ENCODE data around the gene PDE8B. TPM values are rescaled to one million over a fixed set of nuclear protein-coding genes. Genes with fewer than 3 reads are reported as not detected.

Gene PDE8B
- total RNA-seq, 1 experiment from 2014 or later, result 0.17 TPM

- TF ChIP-seq TCF7L2 (IDR thresholded peaks at IDR 0.05; ENCODE audit: borderline replicate concordance, extremely low read depth, insufficient read depth, insufficient read length), result no peak
- no peak for TF ChIP-seq CTCF (IDR thresholded peaks at IDR 0.05 in 2 of 3, conservative IDR thresholded peaks at IDR 0.05 in 1 of 3; ENCODE audit: borderline replicate concordance in 1 of 3, insufficient read depth in 1 of 3, low read depth in 2 of 3, low read length in 2 of 3)
- TF ChIP-seq EGR1 (IDR thresholded peaks at IDR 0.05; ENCODE audit: low read depth), result no peak
These were observed 10.6 kb downstream of the PDE8B start (continued) for GRCh38 chr5:77221115-77221514.

- BruUV-seq (replicated peaks), result no TSS peak
- intact Hi-C loops (cut with micrococcal nuclease), result loop anchor here (10.0 kb wide), 1 partner anchor 158 kb away; no protein-coding TSS in a partner anchor
- no peaks in the 10 kb centered on the region for H3K9me3 ChIP-seq (ENCODE audit: control insufficient read depth in 1 of 2, insufficient read depth in 1 of 2, low read depth in 1 of 2, low read length in 2 of 2)
- H3K27ac ChIP-seq (ENCODE audit: low read depth, low read length), result no peak overlapping the region
- no peak overlapping the region for H3K4me3 ChIP-seq (replicated peaks in 1 of 2; ENCODE audit: low read depth in 1 of 2, low read length in 2 of 2)
- no peaks in the 10 kb centered on the region for H3K27me3 ChIP-seq (ENCODE audit: insufficient read depth, low read length)
- no peak overlapping the region for H3K9ac ChIP-seq (ENCODE audit: low read length)
- CTCF ChIA-PET, result no interaction called here
- POLR2A ChIA-PET, result no interaction called here
- ATAC-seq (no peak), DNase-seq (ENCODE audit: low read depth, low spot score) (no peak)
- no peak overlapping the region for H3K4me2 ChIP-seq (ENCODE audit: low read length)
- no peaks in the 10 kb centered on the region for H3K4me1 ChIP-seq (ENCODE audit: control insufficient read depth in 1 of 2, insufficient read depth in 2 of 2, low read length in 2 of 2)
- no peaks in the 10 kb centered on the region for H3K36me3 ChIP-seq (ENCODE audit: control insufficient read depth in 1 of 2, insufficient read depth in 2 of 2, low read length in 2 of 2)
- RAD21 ChIA-PET (ENCODE audit: low non-redundant PET in 1 of 2, low total read pairs in 2 of 2, uncharacterized antibody in 2 of 2, unreplicated experiment in 2 of 2), result no interaction called here
- no peak overlapping the region for H2AFZ ChIP-seq (ENCODE audit: low read depth, low read length, poor library complexity, severe bottlenecking)
- no peaks in the 10 kb centered on the region for H3K9me2 ChIP-seq (ENCODE audit: insufficient read depth)
- no peaks in the 10 kb centered on the region for H4K20me1 ChIP-seq (ENCODE audit: insufficient read depth)
- H3K79me2 ChIP-seq (ENCODE audit: insufficient read depth, low read length), result no peaks in the 10 kb centered on the region
- TF ChIP-seq EZH2phosphoT487 (IDR thresholded peaks at IDR 0.05; ENCODE audit: borderline replicate concordance), result no peak
- no peak for TF ChIP-seq CBX3 (IDR thresholded peaks at IDR 0.05; ENCODE audit: low read depth)
- TF ChIP-seq CEBPB (IDR thresholded peaks at IDR 0.05; ENCODE audit: low read depth), result no peak
- no peak for TF ChIP-seq ZNF274 (IDR thresholded peaks at IDR 0.05; ENCODE audit: low read depth, low read length)
- no peak for TF ChIP-seq ATF3 (IDR thresholded peaks at IDR 0.05)
- no peak for TF ChIP-seq RAD21 (IDR thresholded peaks at IDR 0.05; ENCODE audit: low read depth)
- no peak for TF ChIP-seq SIN3A (IDR thresholded peaks at IDR 0.05; ENCODE audit: low read depth)
- TF ChIP-seq MAX (IDR thresholded peaks at IDR 0.05), result no peak
- TF ChIP-seq SRF (IDR thresholded peaks at IDR 0.05; ENCODE audit: low read depth), result no peak
- TF ChIP-seq EGR1 (IDR thresholded peaks at IDR 0.05; ENCODE audit: low read depth), result no peak
- no peak for TF ChIP-seq FOSL1 (IDR thresholded peaks at IDR 0.05; ENCODE audit: low read depth)
- TF ChIP-seq TCF7L2 (IDR thresholded peaks at IDR 0.05; ENCODE audit: borderline replicate concordance, extremely low read depth, insufficient read depth, insufficient read length), result no peak
These were observed 12.2 kb downstream of the PDE8B start for GRCh38 chr5:77222722-77223121.

All from HCT116 (cell line).